ENCODE measurements around the gene LAP3.
A peak's percentile ranks its signal among the peaks of the same experiment; 100 is the strongest.
"Not testable (repeated sequence)": the region's sequence is repeated elsewhere in the genome, so short reads cannot be mapped to it uniquely, and the experiment has no call there.

Gene LAP3

DNA sequence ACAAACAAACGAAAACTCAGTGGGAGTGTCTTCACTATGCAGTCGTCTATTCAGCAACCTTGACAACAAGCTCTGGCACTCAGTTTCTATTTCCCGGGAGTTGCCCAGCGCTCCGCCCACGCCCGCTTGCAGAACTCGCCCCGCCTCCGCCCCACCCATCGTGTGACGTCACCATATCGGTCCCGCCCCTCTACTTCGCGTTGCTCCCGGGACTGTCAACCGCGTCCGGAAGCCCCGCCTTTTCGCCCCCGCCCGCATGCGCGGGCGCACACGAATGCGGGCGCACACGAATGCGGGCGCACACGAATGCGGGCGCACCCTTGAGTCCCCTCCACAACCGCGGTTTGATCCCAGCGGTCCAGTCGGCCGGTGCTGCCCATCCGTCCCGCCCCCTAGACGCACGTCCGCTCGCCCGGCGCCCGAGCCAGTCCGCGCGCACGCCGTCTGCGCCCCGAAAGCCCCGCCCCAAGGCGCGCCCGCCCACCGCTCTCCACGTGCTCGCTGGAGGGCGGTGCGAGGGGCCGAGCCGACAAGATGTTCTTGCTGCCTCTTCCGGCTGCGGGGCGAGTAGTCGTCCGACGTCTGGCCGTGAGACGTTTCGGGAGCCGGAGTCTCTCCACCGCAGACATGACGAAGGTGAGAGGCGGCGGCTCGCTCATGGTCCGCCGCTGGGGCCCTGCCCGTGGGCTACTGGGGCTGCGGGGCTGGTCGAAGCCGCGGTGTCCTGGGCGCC lies at the start of gene LAP3:
LAP3 (plus strand) TSS at position 267 of the 733 bp plus-strand sequence; CDS start at position 535, 268 bp downstream.
- peak; percentile 98 for DNase-seq

DNA sequence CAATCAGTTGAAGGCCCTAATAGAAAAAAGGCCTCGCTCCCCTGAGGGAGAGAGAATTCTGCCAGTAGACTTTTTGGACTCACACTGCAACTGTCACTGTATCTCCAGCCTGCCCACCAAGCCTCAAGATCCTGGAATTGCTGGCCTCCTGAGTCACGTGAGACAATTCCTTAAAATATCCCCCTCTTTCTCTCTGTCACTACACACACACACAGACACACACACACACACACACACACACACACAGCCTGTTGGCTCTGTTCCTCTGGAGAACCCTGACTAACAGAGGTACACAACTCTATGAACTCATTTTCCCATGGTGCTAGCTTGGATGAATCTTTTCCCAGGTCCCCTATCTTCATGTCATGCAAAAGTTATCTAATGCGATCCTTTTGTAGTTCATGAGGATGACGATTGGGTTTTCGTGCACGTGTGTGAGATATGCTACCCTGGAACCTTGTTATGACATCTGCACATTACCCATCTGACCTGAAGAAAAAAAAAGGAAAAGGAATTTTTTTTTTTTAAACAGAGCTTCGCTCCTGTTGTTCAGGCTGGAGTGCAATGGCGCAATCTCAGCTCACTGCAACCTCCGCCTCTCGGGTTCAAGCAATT lies 48.3 kb upstream of the LAP3 start:
- no peak for DNase-seq

DNA sequence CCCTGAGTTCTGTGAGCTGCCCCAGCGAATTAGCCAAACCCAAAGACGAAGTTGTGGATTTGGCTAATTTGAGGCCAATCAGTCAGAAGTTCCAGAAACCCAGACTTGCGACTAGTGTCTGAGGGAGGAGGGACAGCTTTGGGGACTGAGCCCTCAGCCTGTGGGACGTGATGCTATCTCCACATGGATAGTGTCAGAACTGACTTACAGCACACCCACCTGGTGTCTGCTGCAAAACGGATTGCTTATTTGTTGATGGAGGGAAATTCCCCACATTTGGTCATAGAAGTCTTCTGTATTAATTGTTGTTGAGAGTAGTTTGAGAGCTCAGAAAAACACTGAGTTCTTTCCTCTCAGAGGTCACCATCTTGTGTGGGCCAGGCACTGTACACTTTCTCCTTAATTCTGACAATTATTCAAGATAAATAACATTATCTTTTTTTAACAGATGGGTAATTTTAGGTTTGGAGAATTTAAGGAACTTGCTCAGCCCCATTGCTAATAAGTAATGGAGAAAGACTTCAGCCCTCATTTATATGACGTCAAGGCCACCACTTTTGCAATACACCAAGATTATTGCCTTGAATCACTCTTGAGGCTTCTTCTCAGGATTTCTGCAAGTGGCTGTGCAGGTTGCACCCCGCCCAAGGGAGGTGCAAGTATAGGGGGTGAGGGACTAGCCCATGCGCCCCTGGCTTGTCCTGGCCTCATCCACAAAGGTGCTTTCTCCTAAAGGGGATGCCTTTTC lies 45.3 kb upstream of the LAP3 start:
- DNase-seq = no peak

DNA sequence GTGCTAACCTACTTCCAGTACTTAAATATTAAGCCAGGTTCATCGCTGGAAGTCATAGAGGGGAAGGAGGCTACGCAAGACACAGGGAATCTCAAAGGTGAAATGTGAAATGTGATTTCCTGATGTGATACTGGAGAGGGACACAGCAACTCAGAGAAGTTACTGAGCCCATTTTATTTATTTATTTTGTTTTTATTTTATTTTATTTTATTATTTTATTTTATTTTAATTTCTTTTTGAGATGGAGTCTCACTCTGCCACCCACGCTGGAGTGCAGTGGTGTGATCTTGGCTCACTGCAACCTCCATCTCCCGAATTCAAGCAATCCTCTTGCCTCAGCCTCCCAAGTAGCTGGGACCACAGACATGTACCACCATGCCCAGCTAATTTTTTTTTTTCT lies 42.3 kb upstream of the LAP3 start:
- DNase-seq = no peak

DNA sequence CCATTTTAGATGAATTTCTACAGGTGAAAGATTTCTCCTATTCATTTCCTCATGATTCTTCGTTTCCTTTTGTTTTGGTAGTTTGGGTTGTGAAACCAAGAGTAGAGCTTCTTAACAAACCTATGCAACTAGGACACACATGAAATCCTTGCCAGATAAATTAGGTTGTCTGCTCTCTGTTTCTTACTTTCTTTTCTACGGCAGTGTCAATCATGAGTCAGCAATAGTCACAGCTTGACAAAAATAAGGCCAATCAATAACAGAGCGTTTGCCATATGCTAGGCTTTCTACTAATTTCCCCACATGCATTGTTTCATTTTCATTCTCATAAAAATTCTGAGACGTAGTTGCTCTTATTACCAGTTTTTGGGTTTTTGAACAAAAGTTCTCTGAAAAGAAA lies 41.8 kb upstream of the LAP3 start:
- DNase-seq = no peak

DNA sequence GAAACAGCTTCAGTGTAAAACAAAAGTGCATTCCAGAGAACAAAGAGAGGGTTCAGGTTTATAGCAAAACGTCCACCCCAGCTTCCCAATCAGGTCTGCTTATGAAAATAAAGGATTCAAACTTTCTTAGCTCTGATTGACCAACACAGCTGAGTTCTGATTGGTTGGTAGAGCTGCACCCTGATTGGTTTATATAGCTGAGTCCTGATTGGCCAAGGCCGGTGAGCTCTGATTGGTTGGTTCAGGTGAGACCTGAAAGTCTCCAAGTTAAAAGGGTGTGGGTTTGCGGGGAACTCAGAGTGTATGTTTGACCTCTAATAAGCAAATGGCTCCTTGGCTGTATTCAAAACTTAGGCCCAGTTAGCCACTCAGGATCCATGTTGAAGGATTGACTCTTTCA lies 41.1 kb upstream of the LAP3 start:
- DNase-seq = no peak

DNA sequence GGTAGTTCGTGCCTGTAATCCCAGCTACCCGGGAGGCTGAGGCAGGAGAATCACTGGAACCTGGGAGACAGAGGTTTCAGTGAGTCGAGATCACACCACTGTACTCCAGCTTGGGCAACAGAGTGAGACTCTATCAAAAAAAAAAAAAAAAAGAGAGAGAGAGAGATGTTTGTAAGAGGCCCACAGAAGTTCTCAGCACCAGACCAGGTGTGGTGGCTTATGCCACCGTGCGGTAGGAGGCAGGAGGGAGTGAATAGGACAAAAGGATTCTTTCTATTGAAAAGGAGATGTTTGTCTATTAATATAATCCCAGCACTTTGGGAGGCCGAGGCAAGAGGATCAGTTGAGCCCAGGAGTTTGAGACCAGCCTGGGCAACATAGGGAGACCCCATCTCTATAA lies 39.9 kb upstream of the LAP3 start:
- DNase-seq = not testable (repeated sequence)

DNA sequence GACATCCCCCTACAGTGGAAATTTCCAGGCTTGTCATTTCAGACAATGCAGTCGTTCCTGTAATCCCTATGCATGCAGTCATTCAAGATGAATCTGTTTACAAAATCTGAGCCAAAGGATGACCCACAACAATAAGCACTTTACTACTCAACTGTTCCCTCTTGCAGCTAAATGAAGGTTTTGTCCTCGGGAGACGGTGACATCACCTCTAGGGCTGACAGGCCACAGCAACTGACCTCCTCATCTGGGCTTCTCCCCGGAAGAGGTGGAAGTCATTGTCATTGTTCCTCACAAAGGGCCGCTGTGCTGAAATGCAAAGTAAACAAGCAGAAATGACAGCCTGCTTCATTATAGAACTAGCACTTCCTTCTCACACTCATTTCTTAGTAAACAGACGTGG lies 32.8 kb upstream of the LAP3 start:
- DNase-seq = no peak

DNA sequence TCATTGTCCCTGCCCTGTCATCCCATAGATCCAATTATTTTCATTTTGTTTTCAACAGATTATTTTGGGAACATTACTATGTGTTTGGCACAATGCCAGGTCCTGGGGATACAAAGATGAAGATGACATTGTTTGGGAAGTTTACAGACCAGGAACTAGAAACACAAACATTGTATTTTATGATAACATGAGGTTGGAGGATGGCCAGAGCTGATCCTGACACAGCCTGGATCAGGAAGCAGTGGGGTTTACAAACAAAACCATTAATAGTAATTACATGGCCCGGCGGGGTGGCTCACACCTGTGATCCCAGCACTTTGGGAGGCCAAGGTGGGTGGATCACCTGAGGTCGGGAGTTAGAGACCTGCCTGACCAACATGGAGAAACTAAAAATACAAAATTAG lies 32.2 kb upstream of the LAP3 start:
- DNase-seq = no peak

DNA sequence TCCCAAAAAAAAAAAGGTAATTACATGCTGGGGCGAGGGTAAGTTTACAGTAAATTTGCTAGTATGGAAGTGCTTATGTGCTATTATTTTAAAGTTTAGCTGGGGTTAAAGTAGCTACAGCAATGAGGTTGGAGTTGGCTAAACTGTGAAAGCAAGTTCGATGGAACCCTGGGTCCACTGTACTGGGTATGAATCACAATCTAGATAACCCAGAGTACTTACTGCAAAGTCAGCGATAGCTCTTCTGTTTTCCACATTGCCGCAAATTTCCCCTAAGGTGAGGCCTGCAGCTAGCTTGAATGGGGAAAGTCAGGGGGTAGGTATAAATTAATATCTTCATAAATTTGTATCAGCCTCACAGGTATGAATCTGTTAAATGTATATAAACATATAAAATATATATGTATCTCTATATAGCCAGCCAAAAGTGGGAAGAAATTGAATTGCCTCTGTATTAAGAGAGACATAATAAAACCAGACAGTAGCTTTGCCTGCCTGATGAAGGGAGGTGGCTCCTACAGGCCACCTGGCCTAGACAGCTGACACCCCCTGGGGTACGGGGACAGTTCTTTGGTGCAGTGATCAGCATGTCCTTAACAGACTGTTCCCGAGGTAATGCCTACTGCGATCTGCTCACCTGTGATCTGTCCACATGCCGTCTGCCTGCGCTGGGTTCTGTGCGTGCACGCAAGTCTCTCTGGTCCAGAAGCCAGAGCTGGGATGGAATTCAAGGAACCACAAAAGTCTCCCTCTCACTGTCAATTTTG lies 31.4 kb upstream of the LAP3 start:
- no peak for DNase-seq

DNA sequence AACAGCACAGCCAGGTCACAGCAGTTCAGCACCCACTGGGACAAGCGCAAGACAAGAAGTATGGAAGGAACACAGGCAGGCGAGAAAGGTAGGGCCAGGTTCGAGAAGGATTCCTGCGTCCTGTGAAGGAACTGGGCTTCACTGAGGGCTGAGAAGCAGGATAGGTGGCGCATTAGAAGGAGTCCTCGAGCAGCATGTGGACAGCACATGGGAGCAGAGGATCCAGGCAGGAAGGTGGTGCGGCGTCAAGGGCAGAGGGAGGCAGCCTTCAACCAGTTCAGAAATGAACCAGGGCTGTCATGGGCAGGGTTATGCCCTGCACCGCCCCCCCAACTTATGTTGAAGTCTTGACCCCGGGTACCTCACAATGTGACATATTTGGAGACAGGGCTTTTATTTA lies 30.8 kb upstream of the LAP3 start:
- no peak for DNase-seq

DNA sequence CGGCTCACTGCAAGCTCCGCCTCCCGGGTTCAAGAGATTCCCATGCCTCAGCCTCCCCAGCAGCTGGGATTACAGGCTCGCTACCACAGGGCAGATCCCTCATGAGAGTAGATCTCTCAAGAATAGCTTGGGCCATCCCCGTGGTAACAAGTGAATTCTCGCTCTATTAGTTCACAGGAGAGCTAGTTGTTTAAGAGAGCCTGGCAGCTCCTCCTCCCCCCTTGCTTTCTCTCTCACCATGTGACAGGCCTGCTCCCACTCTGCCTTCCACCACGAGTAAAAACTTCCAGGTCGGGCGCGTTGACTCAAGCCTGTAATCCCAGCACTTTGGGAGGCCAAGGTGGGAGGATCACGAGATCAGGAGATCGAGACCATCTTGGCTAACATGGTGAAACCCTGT lies 30.3 kb upstream of the LAP3 start:
- no peak for DNase-seq

DNA sequence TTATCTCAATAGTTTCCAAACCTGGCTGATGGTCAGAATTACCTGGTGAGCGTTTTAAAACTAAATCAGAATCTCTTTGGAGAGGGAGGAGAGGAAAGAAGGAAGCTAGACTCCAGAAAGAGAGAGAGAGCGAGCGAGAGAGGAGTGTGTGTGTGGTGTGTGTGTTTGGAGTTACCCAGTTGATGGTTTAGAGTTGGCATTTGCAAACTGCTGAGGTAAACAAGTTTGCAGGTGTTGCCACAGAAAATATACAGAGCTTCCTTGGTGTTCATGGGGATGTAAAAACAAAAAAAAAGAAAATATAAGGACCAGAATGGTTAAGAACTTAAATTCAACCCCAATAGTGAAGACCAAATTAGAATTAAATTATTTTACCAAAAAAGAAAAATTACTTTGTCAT lies 26.4 kb upstream of the LAP3 start:
- no peak for DNase-seq

DNA sequence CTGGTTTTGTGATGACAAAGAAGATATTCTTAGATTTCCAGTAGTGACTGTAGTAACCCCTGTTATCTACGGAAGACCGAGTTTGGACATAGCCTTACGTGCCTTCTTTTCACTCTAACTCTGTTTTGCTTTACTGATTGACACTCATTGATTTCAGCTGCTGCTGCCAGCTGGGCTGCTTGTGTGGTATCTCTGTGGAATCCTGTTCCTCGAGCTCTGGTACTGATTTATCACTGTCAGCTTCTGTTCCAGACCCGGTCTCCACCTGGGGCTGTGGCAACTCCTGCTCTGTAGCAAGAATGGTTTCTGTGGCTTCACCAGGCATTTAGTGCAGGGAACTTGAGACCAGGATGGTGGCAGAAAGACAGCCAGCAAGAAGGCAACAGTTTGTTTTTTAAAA lies 24.6 kb upstream of the LAP3 start:
- no peak for DNase-seq

DNA sequence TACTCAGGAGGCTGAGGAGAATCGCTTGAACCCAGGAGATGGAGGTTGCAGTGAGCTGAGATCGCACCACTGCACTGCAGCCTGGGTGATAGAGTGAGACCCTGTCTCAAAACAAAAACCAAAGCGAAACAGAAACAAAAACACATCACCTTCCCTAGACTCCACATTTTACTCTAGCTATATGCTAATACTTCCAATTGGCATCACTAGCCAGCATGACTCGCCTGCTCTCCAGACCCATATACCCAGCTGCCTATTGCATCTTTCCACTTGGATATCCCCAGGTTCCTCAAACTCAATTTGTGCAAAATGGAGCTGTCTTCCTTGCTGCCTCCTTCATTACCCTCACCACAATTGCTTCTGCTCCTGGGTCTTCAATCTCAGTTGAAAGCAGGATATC lies 22.4 kb upstream of the LAP3 start:
- no peak for DNase-seq

DNA sequence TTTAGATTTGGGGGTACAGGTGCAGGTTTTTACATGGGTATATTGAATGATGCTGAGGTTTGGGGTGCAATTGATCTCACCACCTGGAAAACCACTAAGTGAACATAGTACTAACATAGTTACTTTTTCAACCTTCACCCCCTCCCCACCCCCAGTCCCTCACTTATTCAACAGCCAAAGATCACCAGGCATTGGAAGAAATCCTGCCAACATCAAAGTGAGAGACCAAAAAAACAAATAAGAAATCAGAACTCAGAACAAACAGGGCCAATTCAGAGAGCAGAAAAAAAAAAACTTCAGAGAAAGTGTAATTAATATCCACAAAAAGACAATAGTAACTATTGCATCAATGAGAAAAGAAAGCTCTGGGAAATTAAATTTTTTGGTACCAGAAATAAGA lies 20.5 kb upstream of the LAP3 start:
- no peak for DNase-seq

DNA sequence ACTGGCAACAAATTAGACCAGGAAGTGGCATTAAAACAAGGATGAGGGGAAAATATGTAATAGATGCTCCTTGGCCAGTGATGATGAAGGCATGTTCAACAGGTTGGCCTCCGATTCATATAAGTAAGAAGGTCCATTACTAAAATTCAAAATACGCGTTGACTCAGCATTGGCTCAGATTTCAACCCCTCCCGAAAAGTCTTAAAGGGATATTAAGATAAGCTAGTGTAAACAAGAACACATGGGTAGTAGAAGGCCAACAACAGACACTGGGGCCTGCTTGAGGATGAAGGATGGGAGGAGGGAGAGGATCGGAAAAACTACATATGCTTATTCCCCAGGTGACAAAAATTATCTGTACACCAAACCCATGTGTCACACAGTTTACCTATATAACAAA lies 19.1 kb upstream of the LAP3 start:
- DNase-seq = no peak

DNA sequence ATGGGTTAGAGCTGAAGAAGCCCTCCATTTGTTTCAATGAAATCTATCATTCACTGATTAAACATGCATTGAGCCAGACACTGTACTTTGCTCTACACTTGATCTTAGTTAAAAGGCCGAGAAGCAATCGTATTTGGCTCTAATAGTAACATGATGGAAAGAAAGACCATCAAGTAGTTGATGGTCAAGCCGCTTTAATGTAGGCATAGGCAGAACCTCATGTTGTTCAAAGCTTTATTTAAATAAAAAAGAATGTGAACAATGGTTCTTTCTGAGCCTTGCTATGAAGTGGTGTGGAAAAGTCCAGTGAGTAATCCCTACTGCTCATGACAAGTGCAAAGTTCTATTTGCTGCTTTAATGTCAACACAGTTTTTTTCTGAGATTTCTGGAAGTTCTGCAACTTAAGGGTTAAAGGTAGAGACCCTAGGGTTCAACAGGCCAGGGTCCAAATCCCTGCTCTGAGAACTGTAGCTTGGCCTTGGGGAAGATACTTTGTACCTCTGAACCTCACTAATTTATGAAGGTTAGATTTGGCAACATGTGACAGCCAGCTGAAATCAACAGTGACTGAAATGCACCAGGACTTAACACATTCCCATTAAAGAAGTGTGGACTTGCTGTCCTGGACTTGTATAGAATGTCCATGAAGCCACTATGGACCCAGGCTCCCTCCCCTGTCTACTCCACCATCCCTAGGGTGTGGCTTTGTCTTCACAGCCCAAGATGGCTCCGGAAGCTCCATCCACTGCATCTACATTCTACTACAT lies 17.9 kb upstream of the LAP3 start:
- no peak for DNase-seq

DNA sequence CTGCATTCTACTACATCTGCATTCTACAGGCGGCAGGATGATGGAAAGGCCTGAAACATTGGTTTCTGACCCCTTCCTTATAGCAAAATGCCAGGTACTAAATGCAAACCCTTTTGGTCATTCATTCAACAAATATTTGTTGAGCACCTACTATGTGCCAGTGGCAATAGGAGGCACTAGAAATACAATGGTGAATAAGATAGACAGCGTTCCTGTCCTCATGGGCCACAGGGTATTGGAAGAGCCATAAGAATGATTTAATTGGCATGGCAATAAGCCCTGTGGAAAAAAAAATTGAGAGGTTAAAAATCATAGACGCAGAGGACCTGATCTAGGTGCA lies 17.3 kb upstream of the LAP3 start:
- DNase-seq = no peak

DNA sequence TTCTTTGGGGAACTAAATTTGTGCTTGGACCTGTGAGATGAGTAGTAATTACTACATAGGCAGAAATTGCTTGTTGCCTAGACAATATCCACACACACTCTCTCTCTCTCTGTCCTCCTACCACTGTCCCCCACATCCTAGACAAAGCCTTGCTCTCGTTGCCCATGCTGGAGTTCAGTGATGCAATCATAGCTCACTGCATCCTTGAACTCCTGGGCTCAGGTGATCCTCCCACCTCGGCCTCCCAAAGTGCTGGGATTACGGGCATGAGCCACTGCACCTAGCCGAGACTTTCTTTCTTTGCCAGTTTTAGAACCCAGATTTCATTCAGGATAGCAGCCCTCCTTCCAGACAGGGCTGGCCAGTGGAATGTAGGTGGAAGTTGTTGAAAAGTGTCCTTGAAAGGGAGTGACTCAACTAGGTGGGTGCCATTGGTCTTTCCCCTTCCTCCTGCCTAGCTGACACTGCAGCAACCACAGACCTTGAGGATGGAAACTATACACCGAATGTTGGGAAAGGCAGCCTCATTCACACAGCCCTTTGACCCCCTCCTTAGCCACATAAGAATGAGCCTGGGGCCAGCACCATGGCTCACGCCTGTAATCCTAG lies 16.8 kb upstream of the LAP3 start:
- no peak for DNase-seq

DNA sequence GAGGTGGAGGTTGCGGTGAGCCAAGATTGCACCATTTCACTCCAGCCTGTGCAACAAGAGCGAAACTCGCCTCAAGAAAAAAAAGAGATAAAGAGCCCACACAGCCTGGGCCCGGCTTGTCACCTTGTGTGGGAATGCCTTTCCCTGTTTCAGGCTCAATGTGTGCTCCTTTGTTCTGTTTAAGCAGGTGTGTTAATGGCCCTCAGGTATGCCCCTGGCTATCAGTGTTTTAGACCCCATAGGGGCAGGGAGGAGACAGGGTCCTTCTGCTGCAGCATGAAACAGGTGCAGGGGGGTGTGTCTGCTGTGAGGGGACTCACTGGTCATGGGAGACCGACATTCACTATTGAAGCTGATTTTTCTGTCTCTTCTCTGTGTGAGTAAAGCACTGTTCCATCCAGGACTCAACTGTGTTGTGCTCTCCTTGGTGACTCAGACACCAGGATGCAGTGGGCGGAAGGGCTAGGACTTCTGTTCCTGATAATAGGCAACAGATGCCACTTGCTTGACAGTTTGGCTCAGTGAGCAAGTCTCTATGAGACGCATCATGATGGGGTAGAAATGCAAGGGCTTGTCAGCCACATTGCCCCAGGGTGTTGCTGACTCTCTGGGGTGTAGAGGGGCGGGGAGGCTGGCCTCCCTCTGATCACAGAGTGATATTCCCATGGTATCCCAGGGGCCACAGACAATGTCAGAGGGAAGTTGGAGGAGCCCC lies 15.6 kb upstream of the LAP3 start:
- no peak for DNase-seq

DNA sequence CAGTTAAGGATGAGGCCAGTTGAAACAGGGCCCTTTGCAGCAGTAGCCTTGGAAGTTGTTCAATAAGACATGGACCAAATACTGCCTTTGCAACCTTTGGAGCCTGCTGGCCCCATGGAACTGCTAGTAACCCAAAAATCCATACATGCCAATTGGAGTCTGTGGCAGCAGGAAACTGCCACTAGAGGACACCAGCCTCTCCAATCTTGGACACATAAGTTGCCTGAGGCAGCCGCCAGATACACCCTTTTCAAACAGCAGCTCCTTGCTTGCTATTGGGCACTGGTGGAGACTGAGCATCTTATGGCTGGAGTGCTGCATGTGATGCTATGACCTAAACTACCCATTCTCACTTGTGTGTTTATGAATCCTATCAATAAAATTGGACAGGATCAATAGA lies 14.8 kb upstream of the LAP3 start:
- no peak for DNase-seq

Data from activated CD8-positive, alpha-beta memory T cell treated with anti-CD3 and anti-CD28 coated beads, Interleukin-2, amount 50 U/mL, for 4 hours (primary cell).